GM13976 (cell line): ENCODE data around the gene ANKRD44.

Experiments used
- DNase-seq: peaks from one replicate; pipeline ENCODE4 v3.0.0; 2012; ENCODE audit warnings: low spot score
- in situ Hi-C: fragments of 300-500 bp; cut with MboI; formaldehyde crosslinking; loops from one replicate; pipeline ENCODE4 v1.12.0; 2022; ENCODE audit warnings: low sequenced_read_pairs, mixed read lengths, inconsistent platforms; ENCODE audit not compliant: unreplicated experiment
- TF ChIP-seq, protein P1 (sequence below): IDR thresholded peaks from 2 replicates; pipeline ENCODE4 v1.5.1; 2012; ENCODE audit warnings: borderline replicate concordance, mild to moderate bottlenecking; ENCODE audit not compliant: insufficient read depth; ENCODE audit errors: extremely low read depth, missing control alignments, control extremely low read depth

Gene ANKRD44

DNA sequence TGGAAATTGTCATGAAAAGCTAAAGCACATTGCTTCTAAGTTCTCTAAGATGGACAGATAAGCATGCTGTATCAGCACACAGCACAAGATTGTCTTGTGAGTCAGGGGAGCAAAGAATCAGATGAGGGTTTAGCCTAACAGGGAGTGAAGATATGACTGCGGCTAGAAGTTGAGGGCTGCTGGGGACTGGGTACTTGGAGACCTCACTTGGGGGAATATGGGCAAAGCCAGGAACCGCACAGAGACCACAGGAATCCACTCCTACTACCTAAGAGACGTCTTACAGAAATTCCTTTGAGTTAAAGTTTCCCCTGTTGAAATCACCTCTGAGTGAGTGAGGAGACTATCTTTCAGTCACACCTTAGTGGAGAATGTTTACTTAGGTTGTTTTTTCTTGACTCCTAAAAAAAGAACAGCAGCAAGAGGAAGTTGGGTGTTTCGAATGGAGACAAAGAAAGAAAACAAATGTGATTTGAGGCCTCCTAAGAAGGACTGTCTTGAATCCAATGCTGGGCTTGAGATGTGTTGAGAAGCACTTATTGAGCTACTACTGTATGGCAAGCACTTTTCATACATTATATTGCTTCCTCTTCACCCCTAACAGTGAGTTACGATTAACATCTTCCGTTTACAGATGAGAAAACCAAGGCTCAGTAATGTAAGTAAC, 100.7 kb downstream of the ANKRD44 start:
- in situ Hi-C loops, result loop anchor here (5.0 kb wide), 1 partner anchor 97 kb away; no protein-coding TSS in a partner anchor
- no peak for DNase-seq
- TF ChIP-seq, protein P1, sequence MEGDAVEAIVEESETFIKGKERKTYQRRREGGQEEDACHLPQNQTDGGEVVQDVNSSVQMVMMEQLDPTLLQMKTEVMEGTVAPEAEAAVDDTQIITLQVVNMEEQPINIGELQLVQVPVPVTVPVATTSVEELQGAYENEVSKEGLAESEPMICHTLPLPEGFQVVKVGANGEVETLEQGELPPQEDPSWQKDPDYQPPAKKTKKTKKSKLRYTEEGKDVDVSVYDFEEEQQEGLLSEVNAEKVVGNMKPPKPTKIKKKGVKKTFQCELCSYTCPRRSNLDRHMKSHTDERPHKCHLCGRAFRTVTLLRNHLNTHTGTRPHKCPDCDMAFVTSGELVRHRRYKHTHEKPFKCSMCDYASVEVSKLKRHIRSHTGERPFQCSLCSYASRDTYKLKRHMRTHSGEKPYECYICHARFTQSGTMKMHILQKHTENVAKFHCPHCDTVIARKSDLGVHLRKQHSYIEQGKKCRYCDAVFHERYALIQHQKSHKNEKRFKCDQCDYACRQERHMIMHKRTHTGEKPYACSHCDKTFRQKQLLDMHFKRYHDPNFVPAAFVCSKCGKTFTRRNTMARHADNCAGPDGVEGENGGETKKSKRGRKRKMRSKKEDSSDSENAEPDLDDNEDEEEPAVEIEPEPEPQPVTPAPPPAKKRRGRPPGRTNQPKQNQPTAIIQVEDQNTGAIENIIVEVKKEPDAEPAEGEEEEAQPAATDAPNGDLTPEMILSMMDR, result no peak

DNA sequence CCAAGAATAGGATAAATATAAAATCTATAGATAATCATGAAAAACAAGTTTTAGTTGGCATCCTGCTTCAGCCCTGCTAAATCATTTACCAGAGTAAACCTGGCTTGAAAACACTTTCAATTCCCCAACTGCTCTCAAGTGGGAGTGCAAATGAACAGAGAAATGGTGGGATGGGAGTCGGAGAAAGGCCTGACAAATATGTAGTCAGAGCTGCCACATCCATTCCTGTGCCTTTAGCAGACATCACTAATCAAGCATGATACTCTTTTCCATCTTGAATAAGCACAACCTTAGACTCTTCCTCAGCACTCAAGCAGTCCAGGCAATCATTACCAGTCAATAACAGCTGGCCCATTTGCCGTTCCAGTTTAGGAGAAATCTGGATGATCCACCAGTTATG, 101.3 kb downstream of the ANKRD44 start:
- no peak for DNase-seq
- in situ Hi-C loops, result loop anchor here (5.0 kb wide), 1 partner anchor 98 kb away; no protein-coding TSS in a partner anchor
- TF ChIP-seq, protein P1, result no peak

DNA sequence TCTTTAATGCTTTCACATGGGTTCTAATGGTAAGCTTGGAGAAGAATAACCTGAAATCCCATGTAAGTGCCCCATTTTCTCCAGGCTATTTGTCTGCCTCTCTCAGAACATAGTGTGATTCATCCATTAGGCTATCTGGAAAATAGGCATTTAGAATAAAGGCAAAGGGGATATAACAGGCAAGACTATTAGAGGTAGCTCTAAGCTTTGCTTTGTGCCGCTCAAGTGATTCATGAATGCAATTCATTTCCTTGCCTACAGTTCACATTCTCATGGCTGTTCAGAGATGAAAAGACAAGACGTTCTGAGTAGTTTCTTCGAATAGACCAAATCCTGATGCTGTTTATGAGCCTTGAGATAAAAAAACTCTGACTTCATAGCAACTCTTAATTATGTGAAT, 101.7 kb downstream of the ANKRD44 start:
- TF ChIP-seq, protein P1, result no peak
- no peak for DNase-seq
- in situ Hi-C loops, result loop anchor here (5.0 kb wide), 1 partner anchor 98 kb away; no protein-coding TSS in a partner anchor

DNA sequence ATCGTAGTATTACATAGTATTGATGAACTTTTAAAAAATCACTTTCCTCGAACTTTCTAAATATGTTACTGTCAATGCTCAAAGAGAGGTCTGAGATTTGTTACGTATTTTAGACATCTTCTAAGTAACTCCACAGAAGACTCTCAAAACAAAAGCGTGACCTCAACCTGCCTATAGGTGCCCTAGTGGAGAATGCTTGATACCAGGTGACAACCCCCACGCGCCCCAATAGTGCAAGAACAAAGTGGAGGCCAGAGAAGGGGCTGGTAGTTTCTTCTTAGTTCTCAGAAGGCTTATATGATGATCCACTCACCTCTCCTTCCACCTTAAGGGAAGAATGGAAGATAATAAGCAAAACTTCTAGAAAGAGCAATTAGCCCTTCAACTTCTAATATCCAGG, 102.6 kb downstream of the ANKRD44 start:
- TF ChIP-seq, protein P1, result no peak
- in situ Hi-C loops, result loop anchor here (5.0 kb wide), 1 partner anchor 99 kb away; no protein-coding TSS in a partner anchor
- DNase-seq, result no peak

DNA sequence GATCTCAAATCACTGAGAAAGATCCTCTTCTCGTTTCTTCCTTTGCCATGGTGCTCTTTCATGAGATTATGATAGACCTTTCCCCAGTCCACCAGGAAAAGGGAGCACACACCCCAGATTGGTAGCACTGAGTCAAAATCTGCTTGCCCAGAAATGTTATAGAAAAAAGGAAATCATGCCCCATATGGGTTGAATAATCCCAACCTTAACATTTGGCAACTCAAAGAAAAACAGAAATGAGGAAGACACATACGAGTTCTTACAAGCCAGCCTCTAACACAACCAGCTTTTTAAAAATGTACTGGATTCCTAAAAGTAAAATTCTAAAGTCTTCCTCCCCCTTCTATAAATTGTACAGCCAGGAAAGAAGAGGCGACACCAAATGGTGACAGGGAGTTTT, 103.0 kb downstream of the ANKRD44 start:
- TF ChIP-seq, protein P1, result no peak
- DNase-seq, result no peak
- in situ Hi-C loops, result loop anchor here (5.0 kb wide), 1 partner anchor 100 kb away; no protein-coding TSS in a partner anchor

DNA sequence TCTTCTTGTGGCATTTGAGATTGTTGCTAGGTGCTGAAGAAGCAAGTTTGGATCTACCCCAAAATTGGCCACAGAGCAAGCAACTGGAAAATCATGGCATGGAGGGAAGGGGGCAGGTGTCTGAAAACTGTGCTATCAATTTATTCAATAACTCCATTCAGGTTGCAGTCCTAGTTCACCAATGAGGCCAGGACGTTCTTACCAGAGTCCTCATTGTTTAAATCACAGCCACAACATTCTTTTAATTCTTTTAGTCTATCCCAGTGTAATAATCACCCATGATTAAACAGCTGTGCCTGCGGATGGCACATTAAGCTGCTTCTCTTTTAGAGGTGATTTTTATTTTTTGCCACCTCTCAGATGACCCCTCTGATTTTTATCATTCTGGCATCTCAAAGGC, 103.5 kb downstream of the ANKRD44 start:
- TF ChIP-seq, protein P1, result no peak
- no peak for DNase-seq
- in situ Hi-C loops, result loop anchor here (5.0 kb wide), 1 partner anchor 100 kb away; no protein-coding TSS in a partner anchor
